ENCODE data around the gene MED9.

DNA sequence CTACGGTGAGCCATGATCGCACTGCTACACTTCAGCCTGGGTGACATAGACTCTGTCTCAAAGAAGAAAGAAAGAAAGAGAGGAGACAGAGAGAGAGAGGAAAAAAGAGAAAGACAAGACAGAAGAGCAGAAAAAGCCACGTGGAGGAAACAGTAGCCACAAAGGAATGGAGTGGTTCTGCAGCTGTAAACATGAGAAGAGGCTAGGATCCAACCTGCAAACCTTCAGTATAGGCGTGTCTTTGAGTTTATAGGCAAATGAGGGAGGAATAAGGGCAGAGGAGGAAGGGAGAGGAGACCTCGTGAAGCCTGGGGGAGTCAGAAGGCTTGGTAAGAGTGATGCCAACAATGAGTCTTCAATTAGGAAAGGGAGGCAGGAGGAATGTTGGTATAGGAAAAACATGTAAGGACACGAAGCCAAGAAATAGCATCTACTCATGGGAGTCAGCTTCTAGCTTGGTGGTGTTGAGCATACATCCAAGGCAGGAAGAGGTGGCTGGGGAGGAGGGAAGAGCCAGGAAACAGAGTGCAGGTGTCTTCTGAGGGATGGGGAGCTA, 3.9 kb downstream of the MED9 start:
- TF ChIP-seq EP300 (IDR thresholded peaks at IDR 0.05; ENCODE audit: borderline replicate concordance) (no peak), TAF1 (IDR thresholded peaks at IDR 0.05; ENCODE audit: low read depth) (no peak), YY1 (IDR thresholded peaks at IDR 0.05; ENCODE audit: low read depth) (no peak), TEAD4 (IDR thresholded peaks at IDR 0.05) (no peak), RAD21 (IDR thresholded peaks at IDR 0.05; ENCODE audit: low read depth) (no peak), NFIC (IDR thresholded peaks at IDR 0.05) (no peak), EGR1 (IDR thresholded peaks at IDR 0.05) (no peak), ZBTB7A (IDR thresholded peaks at IDR 0.05; ENCODE audit: low read depth) (no peak), CREB1 (IDR thresholded peaks at IDR 0.05; ENCODE audit: low read depth) (no peak)
- TF ChIP-seq, protein P1, sequence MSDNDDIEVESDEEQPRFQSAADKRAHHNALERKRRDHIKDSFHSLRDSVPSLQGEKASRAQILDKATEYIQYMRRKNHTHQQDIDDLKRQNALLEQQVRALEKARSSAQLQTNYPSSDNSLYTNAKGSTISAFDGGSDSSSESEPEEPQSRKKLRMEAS (IDR thresholded peaks at IDR 0.05), result no peak
- TF ChIP-seq, protein P2, sequence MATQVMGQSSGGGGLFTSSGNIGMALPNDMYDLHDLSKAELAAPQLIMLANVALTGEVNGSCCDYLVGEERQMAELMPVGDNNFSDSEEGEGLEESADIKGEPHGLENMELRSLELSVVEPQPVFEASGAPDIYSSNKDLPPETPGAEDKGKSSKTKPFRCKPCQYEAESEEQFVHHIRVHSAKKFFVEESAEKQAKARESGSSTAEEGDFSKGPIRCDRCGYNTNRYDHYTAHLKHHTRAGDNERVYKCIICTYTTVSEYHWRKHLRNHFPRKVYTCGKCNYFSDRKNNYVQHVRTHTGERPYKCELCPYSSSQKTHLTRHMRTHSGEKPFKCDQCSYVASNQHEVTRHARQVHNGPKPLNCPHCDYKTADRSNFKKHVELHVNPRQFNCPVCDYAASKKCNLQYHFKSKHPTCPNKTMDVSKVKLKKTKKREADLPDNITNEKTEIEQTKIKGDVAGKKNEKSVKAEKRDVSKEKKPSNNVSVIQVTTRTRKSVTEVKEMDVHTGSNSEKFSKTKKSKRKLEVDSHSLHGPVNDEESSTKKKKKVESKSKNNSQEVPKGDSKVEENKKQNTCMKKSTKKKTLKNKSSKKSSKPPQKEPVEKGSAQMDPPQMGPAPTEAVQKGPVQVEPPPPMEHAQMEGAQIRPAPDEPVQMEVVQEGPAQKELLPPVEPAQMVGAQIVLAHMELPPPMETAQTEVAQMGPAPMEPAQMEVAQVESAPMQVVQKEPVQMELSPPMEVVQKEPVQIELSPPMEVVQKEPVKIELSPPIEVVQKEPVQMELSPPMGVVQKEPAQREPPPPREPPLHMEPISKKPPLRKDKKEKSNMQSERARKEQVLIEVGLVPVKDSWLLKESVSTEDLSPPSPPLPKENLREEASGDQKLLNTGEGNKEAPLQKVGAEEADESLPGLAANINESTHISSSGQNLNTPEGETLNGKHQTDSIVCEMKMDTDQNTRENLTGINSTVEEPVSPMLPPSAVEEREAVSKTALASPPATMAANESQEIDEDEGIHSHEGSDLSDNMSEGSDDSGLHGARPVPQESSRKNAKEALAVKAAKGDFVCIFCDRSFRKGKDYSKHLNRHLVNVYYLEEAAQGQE (IDR thresholded peaks at IDR 0.05; ENCODE audit: low read depth), result no peak
- TF ChIP-seq, protein P3, sequence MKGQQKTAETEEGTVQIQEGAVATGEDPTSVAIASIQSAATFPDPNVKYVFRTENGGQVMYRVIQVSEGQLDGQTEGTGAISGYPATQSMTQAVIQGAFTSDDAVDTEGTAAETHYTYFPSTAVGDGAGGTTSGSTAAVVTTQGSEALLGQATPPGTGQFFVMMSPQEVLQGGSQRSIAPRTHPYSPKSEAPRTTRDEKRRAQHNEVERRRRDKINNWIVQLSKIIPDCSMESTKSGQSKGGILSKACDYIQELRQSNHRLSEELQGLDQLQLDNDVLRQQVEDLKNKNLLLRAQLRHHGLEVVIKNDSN (IDR thresholded peaks at IDR 0.05), result no peak
